Measurements from ENCODE around the gene LINGO4. TPM values are rescaled to one million over a fixed set of nuclear protein-coding genes. Genes with fewer than 3 reads are reported as not detected.

Gene LINGO4
- total and polyA plus RNA-seq, 10 of the 15 experiments (the other 5 are each of a cell fraction or from before 2014, with no cell fraction given): not detected

DNA sequence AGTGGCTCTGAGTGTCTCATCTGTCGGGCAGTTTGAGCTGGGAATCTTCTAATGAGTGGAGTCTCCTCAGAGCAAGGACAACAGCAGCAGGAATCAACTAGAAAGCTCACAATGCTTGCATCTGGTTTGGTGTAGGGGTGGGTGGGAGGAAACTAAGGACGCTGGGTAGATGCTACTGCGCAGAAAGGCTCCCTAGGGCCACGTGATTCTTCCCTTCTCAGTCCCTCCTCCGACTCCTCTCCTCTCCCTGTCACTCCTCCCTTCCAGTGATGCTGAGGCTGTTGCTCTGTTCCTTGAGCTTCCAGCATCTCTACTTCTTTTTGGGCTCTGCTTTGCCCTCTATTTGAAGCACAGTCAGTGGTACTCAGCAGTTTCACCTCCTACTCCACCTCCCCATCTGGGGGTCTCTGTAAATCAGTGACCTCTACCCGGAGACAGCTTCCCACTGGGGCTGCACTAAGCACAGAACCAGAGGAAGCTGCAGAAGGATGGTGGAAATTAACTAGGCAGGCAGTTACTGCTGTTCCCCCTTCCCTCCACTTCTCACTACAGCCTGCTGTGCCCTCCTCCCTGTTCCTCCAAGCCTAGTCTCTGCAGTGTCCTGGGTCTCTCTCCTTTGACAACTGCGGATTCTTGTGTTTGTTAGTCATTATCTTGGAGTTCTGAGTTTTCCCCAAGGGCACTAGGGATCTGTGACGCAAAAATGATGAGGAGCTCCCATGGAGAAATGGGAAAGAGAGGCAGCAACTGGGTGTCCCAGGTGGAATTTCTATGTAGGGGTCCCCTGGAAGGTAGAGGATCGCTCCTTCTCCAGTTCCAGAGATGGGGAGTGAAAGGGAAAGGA is 5.8 kb downstream of the LINGO4 start (continued):
- TF ChIP-seq, protein P1, sequence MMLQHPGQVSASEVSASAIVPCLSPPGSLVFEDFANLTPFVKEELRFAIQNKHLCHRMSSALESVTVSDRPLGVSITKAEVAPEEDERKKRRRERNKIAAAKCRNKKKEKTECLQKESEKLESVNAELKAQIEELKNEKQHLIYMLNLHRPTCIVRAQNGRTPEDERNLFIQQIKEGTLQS (IDR thresholded peaks at IDR 0.05; ENCODE audit: borderline replicate concordance, extremely low read depth, low read depth, low read length): no peak
- no peak for TF ChIP-seq BRCA1 (IDR thresholded peaks at IDR 0.05; ENCODE audit: low read depth, low read length)
- TF ChIP-seq ZNF274 (IDR thresholded peaks at IDR 0.05; ENCODE audit: insufficient read depth, insufficient read length): no peak
- TF ChIP-seq SREBF2 (IDR thresholded peaks at IDR 0.05; ENCODE audit: low read length): no peak

DNA sequence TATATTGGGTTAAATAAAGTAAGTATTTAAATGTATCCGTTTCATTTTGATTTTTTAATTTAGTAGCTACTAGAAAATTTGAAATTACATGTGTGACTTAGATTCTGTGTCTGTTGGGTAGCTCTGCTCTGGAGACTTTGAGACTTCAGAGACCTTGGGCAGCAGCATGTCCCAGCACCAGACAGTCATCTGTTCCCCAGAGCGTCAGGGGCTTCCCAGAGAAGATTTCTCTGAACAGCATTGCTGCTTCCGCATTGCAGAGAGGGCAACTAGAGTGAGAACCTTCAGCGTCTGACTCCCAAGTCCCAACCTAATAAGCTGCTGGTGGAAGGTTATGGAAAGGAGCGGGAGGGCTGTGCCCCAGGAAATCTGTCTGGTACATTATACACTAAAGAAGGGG is 6.6 kb downstream of the LINGO4 start:
- no peak for DNase-seq (ENCODE audit: low read depth, low spot score)
- in situ Hi-C loops (cut with MboI): no loop called here
- no peak overlapping the region for H3K4me3 ChIP-seq
- H3K79me2 ChIP-seq (ENCODE audit: control insufficient read depth, insufficient read depth, low read length): no peaks in the 10 kb centered on the region
- RAD21 ChIA-PET (ENCODE audit: unreplicated experiment): interaction anchor here (0.9 kb wide), 1 partner anchor 29 kb away, joined by 3 read pairs; no protein-coding TSS in a partner anchor
- 61% methylated on average over 5 of the region's 5 CpGs for WGBS (ENCODE audit: insufficient coverage, insufficient replicate concordance, low lambda C conversion rate, missing lambda C conversion rate)
- TF ChIP-seq CHD1 (IDR thresholded peaks at IDR 0.05; ENCODE audit: low read depth, low read length) (no peak), RFX5 (IDR thresholded peaks at IDR 0.05; ENCODE audit: low read depth, low read length) (no peak), ZBED1 (IDR thresholded peaks at IDR 0.05; ENCODE audit: borderline replicate concordance) (no peak)
- peaks cover 0 to 9% of the 10 kb centered on the region in 2 experiments; a peak in 2 of 4 replicates for H3K27me3 ChIP-seq (replicated peaks in 1 of 2; ENCODE audit: control insufficient read depth in 2 of 2, insufficient read depth in 2 of 2, low read length in 1 of 2)
- peak; percentile 85 for ATAC-seq
- CTCF ChIA-PET: interaction anchor here (1.2 to 1.3 kb wide), 2 partner anchors 37 to 38 kb away, joined by 3 read pairs; no protein-coding TSS in a partner anchor
- no peak for FAIRE-seq
- H3K9ac ChIP-seq (ENCODE audit: control insufficient read depth, insufficient read depth, low read length): no peak overlapping the region
- H4K20me1 ChIP-seq (ENCODE audit: control insufficient read depth, insufficient read depth): no peaks in the 10 kb centered on the region
- H3K36me3 ChIP-seq (ENCODE audit: control insufficient read depth in 2 of 2, insufficient read depth in 2 of 2, low read length in 1 of 2): no peaks in the 10 kb centered on the region
- no peaks in the 10 kb centered on the region for H3K9me3 ChIP-seq (replicated peaks; ENCODE audit: control insufficient read depth, insufficient read depth, low read length)
- H2AFZ ChIP-seq (ENCODE audit: control insufficient read depth, low read depth, low read length): no peak overlapping the region
- no peak overlapping the region for H3K4me2 ChIP-seq (ENCODE audit: control insufficient read depth, insufficient read depth)
- no peak overlapping the region for H3K27ac ChIP-seq (ENCODE audit: control insufficient read depth, insufficient read depth)
- SMC1A ChIA-PET (ENCODE audit: uncharacterized antibody, unreplicated experiment): interaction anchor here (1.8 kb wide), 1 partner anchor 11 kb away, joined by 4 read pairs; no protein-coding TSS in a partner anchor
- intact Hi-C loops (cut with micrococcal nuclease; ENCODE audit: unreplicated experiment): no loop called here
- POLR2A ChIA-PET: no interaction called here
- H3K4me1 ChIP-seq (ENCODE audit: control insufficient read depth, insufficient read depth, low read length): no peaks in the 10 kb centered on the region
- BruUV-seq (replicated peaks): no TSS peak

All from GM12878 (cell line).